HG03457 (cell line): ENCODE results near the gene MMP17.

Source experiments
- ATAC-seq: cut with Tn5 transposase; IDR thresholded peaks from one replicate; pipeline ENCODE4 v1.9.1; 2021; ENCODE audit warnings: moderate number of reproducible peaks; ENCODE audit not compliant: unreplicated experiment

The MMP17 gene

DNA sequence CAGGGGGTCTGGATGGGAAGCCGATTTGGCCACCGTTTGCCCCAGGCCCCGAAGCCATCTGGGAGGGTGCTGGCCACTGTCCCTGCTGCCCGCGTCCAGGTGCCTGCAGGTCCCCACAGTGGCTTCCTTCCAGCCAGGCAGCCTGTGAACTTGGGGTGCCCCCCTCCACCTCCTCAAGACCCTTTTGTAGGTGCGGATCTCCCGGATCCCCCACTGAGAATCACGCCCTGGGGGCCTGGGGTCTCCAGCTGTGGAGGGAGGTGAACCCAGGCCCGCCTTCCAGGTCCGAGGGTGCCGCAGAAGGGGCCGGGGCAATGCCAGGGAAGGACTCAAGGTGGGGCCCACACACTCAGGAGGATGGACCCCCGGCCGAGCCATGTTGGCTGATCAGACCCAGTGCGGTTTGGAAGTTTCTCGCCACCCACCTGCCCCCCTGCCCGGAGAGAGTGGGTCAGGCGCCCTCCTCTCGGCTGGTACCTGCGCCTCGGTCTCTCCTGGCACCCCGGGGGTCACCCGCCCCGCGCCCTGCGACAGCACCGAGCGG, 1.7 kb downstream of the MMP17 start:
- no peak for ATAC-seq

DNA sequence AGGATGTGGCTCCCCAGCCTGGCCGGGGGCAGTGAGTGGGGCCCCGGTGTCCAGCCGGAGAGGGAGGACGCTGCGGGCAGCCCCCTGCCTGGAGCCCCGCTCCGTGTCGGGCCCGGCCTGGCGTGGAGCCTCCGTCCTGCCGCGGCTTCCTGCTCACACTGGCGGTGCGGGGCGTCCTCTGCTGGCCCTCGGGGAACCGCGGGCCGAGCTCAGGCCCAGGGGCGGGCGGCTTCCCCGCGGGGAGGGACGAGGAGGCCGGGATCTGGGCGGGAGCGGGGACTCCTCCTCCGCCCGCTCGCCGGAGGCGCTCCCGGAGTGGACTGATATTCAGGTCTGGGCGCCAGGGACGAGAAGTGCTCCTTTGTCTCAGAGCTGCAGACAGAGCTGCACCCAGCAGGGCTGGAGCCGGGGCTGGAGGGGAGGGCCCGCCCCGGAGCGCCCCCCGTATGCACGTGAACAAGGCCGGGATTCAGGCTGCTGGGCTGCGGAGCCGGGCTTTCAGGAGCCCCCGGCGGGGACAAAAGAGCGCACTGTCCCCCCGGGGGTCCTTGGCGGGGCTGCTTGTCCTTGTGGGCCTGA, 2.2 kb downstream of the MMP17 start:
- no peak for ATAC-seq

DNA sequence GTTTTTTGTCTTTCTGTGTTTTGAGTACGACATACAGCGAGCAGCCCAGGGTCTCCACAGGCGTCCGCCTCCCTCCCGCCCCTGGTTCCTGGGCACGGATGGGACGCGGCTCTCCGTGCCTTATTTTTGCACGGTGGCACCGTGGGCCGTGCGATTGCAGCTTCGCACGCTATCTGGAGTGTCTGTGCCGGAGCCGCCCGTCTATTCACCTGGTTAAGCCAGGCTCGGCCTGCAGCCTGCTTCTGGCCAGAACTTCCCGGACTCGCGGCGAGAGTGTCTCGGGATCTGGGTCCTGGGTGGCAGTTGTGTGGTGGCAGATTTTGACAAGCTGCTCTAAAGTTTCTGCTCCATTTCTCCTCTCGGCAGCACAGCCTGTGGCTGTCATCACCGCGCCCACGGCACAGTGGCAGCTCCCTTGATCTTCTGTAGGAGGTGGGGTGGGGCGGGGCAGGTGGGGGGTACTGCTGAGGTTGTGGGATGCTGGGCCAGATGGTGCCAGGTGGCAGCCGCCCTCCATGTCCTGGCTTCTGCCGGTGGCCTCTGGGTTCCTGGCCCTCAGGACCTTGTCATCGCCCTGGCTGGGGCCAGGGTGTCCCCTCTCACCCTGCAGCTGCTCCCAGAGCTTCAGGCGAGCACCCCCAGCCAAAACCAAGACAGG, 2.9 kb downstream of the MMP17 start:
- no peak for ATAC-seq

DNA sequence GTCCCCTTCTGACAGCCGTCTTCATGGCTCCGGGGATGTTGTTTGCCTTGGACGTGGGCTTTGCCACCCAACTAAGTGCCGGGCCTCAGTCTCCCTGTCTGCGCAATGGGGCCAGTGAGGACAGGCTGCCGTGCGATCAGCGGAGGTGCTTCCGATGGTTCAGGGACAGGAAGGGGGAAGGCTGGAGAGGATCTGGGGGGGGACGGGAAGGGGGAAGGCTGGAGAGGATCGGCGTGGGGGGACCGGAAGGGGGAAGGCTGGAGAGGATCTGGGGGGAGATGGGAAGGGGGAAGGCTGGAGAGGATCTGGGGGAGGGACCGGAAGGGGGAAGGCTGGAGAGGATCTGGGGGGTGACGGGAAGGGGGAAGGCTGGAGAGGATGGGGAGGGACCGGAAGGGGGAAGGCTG, 3.4 kb downstream of the MMP17 start:
- no peak for ATAC-seq

DNA sequence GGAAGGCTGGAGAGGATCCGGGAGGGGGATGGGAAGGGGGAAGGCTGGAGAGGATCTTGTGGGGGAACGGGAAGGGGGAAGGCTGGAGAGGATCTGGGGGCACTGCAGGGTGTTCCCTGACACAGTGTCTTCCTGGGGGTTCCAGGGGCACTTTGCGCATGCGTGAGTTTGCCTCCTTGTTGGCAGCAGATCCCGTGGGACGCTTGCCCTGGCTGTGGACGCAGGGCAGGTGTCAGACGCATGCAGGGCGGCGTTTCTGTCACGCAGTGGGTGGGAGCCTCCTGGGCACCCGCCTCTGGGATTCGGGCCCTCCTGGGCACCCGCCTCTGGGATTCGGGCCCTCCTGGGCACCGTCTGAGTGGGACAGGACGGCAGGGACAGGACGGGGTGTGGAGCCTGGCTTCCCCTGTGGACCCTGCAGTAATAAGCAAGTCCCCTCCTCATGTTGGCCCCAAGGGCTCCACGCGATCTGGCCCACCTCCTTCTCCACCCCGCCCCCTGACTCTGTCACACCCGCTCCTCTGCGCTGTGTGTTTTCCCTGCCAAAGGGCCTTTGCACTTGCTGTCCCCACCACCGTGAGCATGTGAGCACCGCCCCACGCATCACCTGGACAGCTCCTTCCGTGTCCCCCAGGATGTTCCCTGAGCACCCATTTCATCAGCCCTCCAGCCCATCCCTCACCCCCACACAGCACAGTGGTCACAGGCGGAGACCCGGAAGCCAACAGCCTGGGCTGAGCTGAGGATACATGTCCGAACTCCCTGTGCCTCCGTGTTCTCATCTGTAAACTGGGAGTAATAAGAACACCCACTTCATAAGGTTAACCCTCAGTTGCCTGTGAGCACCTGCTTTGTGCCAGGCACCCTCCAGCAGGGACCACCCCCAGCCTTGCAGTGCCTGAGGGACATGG, 4.4 kb downstream of the MMP17 start:
- ATAC-seq, result no peak

DNA sequence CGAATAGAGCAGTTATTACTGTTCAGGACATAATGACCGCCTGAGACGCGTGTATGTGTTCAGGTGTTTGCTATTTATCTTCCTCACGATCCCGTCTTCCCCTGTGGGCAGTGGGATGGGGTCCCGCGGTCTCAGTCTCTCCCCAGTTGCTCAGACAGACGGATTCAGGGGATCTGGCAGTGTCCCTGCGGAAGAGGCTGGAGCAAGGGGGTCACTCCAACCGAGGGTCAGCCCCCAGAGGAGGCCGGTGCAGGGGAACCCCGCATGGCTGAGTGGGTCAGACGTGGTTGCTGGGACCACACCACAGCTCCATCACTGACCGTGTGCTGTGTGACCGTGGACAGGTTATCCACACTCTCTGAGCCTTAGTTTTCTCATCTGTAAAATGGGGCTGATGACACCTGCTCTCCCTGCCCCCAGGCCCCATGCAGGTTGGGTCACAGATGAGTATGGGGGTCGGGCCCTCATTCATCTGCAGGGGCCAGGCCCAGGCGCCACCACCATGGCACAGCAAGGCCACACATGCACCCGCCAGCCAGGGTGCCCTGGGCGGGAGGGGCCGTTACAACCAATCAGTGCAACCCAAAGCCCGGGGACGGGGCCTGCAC, 5.2 kb downstream of the MMP17 start:
- no peak for ATAC-seq

DNA sequence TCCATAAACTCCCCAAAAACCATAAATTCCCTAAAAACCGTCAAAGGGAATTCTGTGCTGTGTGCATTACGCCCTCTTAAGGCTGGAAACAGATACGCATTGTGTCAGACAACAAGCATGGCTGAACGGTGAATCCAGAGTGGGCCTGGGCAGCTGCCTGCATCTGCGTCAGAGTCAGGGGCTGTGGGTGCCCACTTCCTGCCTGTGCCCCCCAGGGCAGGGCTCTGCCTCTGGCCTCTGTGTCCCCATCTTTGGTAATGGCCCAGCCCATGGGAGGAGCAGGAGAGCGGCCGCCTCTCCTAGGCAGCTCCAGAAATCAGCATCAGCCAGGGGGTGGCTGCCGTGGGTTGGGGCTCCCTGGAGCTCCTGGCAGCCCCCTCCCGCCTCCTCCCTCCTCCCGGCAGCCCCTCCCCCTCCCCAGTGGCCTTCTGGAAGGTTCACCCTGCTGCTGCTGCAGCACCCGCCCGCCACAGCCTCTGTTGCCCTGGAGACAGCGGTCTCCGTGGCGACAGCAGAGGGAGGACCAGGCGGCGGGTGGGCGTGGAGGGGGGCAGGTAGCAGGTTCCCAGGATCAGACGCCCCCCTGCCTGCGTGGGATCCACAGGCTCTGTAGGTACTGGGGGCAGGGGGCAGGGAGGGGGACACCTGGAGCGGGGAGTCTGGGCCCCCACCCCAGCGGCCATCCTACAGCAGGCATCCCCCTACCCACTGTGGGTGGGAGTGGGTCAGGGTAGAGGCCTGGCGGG, 5.9 kb downstream of the MMP17 start:
- no peak for ATAC-seq

DNA sequence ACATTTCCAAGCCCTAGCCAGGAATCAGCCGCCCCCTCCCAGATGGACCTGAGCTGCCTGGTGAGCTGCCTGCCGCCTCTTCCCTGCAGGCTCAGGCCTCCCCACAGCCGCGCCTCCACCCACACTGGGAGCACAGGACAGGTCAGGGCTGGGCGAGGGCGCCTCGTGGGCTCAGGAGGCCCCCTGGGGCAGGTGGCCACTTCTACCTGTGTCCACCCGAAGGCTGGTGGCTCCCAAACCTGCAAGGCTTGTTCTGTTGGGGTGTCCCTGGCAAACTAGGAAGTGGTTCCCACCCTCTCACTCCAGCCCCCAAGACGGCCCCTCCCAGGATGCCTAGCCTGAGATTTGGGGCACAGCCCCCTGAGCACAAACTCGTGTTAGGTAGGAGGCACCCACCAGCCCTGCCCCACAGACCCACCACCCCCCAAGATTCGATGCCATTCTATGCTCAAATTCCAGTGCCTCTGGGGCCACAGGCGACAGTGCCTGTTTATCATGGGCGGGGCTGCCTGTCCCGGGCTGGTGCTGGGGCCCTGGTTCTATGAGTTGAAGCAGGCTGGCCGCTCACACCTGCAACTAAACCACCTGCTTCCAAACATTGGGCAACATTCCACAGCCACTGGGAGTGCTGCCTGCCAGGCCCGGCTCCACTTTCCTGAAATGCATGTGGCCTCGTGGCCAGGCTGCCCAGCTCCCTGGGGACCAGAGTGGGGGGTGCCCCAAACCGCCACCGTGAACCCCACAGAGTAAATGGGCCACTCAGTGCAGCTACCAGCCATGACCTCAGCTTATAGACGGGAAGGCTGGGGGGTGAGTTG, 6.8 kb downstream of the MMP17 start:
- no peak for ATAC-seq

DNA sequence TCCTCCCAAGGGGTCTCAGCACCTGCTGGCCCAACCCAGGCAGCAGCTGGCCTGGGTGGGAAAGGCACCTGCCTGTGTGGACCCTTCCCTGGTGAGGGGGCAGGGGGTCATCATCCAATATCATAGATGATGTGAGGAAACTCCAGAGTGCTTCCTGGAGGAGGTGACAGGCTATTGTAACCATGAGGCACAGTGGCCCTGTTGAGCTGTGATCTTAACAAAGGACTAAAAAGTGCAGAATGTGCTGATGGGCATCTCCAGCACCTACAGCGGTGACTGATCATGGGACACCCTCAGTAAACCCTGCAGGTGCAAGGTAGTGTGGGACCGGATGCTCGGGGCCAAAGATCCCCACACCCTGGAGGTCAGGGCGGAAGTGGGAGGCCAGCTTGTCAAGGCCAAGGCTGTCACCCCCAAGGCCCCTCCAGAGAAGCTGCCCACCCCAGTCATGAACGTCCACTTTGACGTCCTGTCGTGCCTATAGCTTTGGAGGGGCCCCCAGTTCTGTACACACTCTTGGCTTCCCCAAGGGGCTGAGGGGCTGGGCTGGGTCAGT, 7.5 kb downstream of the MMP17 start:
- ATAC-seq, result no peak

DNA sequence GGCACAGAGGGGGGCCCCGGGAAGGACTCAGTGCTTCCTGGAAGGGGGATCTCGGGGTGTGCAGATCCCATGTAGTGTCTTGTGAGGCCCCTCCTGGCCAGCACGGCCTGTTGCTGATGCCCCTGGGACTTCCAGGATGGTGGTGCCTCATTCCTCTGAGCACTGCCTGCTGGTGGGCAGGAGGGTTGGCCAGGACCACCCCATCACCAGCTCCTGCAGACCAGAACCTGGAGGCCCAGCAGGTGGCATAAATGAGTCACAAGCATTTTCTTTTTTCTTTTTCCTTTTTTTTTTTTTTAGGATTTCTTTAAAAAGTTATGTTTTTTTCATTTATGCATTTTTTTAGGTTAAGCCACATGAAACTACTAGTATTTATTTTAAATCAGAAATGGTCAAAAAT, 8.0 kb downstream of the MMP17 start:
- ATAC-seq, result no peak

DNA sequence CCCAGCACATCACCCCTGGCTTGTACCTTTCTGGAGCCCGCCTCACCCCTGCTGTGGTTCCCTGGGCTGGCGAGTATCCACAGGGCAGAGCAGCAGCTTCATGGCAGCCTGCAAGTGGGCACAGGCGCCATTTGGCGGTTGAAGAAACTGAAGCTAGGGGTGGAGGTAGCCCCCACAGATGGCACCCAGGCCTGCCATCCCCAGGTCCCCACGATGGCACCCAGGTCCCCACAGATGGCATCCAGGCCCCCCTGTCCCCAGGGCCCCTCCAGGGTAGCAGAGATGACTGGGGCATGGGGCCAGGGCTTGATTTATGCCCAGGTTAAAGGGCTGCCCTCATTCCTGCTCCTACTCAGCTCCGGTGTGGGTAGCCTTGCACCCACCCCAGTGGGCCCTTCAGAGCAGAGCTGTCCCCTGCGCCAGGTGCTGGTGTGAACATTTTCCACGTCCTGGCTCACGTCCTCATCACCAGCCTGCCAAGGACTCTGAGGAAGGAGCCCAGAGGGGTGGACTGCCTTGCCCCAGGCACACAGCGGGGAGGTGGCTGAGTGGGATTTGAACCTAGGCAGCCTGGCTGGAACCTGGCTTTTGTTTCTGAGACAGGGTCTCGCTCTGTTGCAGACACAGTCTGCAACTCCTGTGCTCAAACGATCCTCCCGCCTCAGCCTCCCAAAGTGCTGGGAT, 8.7 kb downstream of the MMP17 start:
- ATAC-seq, result no peak

DNA sequence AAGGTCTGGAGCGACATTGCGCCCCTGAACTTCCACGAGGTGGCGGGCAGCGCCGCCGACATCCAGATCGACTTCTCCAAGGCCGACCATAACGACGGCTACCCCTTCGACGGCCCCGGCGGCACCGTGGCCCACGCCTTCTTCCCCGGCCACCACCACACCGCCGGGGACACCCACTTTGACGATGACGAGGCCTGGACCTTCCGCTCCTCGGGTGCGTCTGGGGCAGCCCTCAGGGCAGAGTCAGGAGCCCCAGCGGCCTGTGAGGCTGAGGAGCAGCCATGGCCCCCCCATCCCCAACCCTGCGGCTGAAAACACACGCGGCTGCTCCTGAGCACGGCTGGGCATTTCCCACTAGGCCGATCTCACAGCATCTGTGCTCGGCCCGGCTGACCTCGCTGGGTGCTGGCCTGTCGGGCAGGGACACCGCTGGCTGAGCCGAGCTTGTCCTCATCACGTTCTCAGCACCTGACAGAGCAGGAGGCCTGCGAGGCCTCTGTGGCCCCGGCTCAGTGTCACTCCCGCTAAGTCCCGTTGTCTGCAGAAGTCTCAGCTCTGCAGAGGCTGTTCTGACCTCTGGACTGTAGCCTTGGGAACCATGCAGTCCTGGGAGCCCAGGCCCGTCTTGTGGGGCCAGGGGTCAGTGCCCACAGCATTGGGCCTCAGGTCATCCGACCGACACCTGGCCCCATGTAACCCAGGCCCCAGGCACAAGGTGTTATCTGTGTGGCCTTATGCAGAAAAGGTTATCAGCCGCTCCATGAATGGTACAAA, 12.6 kb downstream of the MMP17 start:
- ATAC-seq, result no peak

DNA sequence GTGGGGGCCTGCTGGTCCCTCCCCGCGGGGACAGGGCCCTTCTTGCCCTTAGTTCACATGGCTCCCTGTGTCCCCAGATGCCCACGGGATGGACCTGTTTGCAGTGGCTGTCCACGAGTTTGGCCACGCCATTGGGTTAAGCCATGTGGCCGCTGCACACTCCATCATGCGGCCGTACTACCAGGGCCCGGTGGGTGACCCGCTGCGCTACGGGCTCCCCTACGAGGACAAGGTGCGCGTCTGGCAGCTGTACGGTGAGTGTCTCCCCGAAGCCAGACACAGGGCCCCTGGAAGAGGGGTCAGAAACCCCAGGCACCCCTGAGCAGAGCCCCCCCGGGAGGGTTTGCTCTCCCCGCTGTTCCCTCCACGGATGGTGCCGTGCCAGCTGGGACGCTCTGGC, 13.4 kb downstream of the MMP17 start:
- ATAC-seq, result no peak

DNA sequence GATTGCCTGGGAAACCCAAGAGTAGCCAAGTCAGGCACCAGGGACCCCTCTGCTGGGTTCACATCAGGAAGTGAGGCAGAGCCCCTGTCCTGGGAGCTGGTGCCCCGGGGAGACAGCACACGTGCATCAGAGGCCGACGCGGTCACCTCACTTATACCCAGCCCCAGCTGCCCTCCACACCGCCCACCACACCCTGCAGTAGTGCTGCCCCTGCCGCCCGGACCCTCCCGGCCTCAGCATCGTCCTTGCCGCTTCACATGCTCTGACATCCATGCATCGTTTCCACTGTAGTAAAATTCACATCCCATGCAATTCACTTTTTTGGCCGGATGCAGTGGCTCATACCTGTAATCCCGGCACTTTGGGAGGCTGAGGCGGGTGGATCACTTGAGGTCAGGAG, 14.0 kb downstream of the MMP17 start:
- no peak for ATAC-seq

DNA sequence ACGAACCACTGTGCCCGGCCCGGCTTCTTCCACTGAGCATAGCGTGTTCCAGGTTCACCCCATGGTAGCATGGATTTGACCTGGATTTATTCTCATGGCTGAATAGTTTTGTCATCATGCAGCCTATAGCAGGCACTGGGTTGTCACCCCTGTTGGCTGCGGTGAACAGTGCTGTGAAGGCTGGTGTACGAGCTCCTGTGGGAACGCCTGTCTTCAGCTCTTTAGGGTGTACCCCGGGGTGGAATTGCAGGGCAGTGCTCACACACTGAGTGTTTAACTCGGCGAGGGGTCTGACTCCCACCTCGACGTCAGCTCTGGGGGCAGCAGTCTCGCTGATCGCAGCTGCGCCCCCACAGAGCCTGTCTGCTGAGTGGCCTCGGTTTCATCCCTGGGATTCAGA, 15.3 kb downstream of the MMP17 start:
- no peak for ATAC-seq

DNA sequence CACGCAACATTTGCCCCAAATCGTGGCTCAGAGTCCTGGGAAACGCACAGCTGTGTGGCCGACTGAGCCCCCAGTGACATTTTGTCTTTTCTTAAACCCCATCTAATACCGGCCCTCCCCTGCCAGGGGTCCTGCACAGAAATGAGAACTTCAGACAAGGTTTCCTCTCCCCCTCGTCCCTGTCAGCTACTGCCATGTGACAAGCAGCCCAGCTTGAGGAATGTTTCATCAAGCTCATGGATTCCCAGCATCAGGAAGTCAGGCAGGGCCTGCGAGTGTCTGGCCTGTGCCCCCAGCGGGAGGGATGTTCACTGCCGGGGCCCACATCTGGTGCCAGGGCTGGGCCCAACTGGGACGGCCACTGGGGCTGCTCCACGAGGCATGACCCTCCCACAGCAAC, 15.9 kb downstream of the MMP17 start:
- no peak for ATAC-seq

DNA sequence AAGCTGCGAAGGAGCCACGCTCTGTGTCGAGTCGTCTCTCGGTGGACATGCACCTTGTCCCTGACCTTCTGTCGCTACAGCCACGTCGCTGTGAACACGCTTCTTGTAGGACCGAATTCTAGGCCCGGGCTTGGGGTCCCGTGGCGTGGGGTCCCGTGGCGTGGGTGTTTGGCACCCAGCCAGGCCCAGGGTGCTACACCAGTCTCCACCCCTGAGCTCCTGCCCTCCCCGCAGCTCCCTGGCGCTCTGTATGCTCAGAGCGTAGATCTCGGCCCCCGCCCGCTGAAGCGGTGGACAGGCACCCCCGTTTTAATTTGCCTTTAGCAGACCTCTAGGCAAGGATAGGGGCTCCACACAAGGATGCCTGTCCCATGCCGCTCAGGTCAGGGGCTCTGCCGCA, 16.5 kb downstream of the MMP17 start:
- no peak for ATAC-seq

DNA sequence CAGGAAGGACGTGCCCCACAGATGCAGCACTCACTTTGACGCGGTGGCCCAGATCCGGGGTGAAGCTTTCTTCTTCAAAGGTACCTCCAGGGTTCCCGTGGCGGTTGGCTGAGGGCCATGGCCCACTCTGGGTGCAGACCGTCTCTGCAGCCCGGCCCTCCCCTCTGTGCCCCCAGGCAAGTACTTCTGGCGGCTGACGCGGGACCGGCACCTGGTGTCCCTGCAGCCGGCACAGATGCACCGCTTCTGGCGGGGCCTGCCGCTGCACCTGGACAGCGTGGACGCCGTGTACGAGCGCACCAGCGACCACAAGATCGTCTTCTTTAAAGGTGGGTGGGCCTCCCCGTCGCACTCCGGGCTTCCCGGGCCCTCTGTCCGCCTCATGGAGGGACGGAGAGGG, 16.9 kb downstream of the MMP17 start:
- no peak for ATAC-seq
